KOPT-K1 (cell line): Measurements from ENCODE around the gene FSTL4.

Experiments used
- H3K27ac ChIP-seq: fragments of 200-600 bp; sonication (generic); 2 replicates; pipeline ENCODE4 v1.5.1; 2016; ENCODE audit warnings: antibody characterized with exemption, mild to moderate bottlenecking, low read depth, low read length; ENCODE audit not compliant: poor library complexity, severe bottlenecking
- H3K36me3 ChIP-seq: fragments of 200-600 bp; sonication (generic); 2 replicates; pipeline ENCODE4 v1.5.1; 2017; ENCODE audit warnings: antibody characterized with exemption, mild to moderate bottlenecking, low read length, moderate library complexity; ENCODE audit not compliant: insufficient read depth
- H3K9me3 ChIP-seq: fragments of 200-600 bp; sonication (generic); 2 replicates; pipeline ENCODE4 v1.5.1; 2017; ENCODE audit warnings: antibody characterized with exemption, low read length, mild to moderate bottlenecking; ENCODE audit not compliant: insufficient read depth, poor library complexity, severe bottlenecking

The FSTL4 gene

GRCh38 chr5:133251296-133252132, 360.8 kb downstream of the FSTL4 start:
- H3K9me3 ChIP-seq = no peaks in the 10 kb centered on the region
- H3K27ac ChIP-seq = peak overlapping the region; percentile 6
- no peaks in the 10 kb centered on the region for H3K36me3 ChIP-seq

GRCh38 chr5:133250527-133250926, 361.8 kb downstream of the FSTL4 start:
- Histone ChIP-seq H3K36me3 (no peaks in the 10 kb centered on the region), H3K27ac (no peak overlapping the region), H3K9me3 (no peaks in the 10 kb centered on the region)

DNA sequence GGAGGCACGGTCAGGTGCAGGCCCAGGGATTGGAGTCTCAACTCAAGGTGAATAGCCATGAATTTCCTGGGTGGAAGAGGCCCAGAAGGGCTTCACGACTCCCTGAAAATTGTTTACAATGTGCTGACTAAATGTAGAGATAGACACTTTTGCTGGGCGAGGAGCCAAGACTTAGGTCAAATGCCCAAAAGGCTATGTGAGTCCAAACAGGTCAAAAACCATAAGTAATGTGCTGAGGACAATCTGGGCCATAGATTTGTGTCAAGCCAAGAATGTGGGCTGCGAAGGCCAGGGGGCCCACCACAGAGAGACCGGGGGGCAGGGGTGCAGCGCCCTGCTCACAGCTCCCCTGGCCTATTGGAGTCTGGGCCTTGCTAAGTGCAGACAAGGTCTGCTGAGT, 362.7 kb downstream of the FSTL4 start:
- Histone ChIP-seq H3K36me3 (no peaks in the 10 kb centered on the region), H3K27ac (no peak overlapping the region), H3K9me3 (no peaks in the 10 kb centered on the region)

GRCh38 chr5:133247881-133248624, 364.3 kb downstream of the FSTL4 start:
- H3K27ac ChIP-seq = peak overlapping the region; percentile 18
- H3K9me3 ChIP-seq = no peaks in the 10 kb centered on the region
- no peaks in the 10 kb centered on the region for H3K36me3 ChIP-seq

DNA sequence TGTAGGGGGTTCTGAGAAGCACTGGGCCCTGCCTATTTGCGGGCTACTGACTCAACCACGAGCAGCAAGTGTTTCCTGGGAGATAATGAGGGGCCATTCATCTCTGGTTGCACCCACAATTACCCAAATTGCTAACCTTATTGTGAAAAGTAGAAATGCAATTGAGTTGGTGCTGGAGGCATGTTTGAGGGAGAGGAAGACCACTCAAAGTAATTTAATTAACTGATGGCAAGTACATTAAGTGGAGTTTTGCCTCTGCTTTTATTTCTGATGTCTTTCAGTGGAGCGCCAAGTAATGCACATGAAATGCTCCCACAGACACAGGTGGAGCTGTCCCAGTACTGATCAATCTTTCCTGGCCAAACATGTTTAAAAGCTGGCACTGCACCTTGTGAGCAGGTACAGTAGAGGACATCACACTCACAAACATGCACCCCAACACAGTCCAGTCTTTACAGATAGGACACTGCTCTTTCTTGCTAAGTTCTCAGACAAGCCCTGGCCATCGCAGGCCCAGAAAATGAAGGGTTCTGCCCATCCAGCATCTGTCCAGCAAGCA, 365.1 kb downstream of the FSTL4 start:
- H3K36me3 ChIP-seq = no peaks in the 10 kb centered on the region
- no peaks in the 10 kb centered on the region for H3K9me3 ChIP-seq
- peak overlapping the region; percentile 18 for H3K27ac ChIP-seq

GRCh38 chr5:133246376-133247150, 365.8 kb downstream of the FSTL4 start:
- Histone ChIP-seq H3K27ac (peak overlapping the region; percentile 18), H3K36me3 (no peaks in the 10 kb centered on the region), H3K9me3 (no peaks in the 10 kb centered on the region)

DNA sequence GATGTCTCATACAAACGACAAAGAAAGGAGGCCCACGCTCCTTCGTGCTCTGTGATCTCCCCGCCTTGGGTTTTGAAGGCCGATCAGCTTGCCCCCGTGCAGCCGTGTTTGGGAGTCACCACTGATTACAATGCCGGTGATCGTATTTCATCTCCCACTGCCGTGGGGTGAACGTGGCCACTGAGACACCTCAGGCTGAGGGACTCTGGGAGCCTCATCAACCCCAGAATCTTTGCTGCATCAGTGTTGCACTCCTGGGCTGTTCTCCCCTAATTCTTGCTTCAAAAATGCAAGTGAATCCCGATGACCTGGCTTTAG, 366.3 kb downstream of the FSTL4 start:
- Histone ChIP-seq H3K27ac (peak overlapping the region; percentile 16), H3K36me3 (no peaks in the 10 kb centered on the region), H3K9me3 (no peaks in the 10 kb centered on the region)

GRCh38 chr5:133245191-133246052, 366.9 kb downstream of the FSTL4 start:
- Histone ChIP-seq H3K36me3 (no peaks in the 10 kb centered on the region), H3K27ac (peak overlapping the region; percentile 60), H3K9me3 (no peaks in the 10 kb centered on the region)

DNA sequence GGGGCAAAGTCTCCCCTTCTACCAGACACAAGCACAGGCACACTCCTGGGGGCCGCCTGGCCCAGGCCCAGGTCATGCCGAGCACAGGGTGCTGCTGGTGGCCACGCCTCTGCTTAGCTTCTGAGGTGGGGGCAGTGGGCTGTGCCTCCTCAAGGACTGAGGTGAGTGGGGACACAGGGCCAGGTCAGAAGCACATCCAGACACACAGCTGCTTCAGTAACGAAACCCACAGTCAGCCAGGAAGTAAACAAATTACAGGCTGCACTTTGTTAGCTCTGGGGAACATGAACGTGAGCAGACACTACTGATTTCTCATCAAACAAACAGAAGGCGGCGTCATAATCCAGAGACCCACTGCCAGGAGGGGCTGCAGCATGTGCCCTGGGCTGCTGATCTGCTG, 368.1 kb downstream of the FSTL4 start:
- Histone ChIP-seq H3K27ac (peak overlapping the region; percentile 60), H3K9me3 (no peaks in the 10 kb centered on the region), H3K36me3 (no peaks in the 10 kb centered on the region)

DNA sequence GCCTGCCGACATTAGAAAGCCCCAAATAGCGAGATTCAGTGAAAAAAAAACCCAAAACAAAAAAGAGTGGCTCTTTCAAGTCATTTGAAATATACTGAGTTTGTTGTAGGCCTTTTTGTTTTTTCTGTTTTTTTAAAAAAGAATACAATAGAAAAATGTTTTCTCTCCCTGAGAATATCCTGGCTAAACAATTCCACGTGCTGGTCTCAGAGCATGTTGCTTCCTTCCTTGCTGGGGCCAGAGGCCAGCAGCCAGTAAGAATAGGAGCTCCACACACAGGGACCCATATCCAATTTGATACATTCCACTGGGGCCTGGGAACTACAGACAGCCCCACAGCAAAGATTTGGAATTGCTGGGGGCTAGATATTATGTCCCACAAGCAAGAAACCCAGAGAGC, 369.1 kb downstream of the FSTL4 start:
- H3K27ac ChIP-seq = no peak overlapping the region
- H3K9me3 ChIP-seq = no peaks in the 10 kb centered on the region
- H3K36me3 ChIP-seq = no peaks in the 10 kb centered on the region

GRCh38 chr5:133242221-133242835, 370.0 kb downstream of the FSTL4 start:
- H3K27ac ChIP-seq = no peak overlapping the region
- no peaks in the 10 kb centered on the region for H3K36me3 ChIP-seq
- H3K9me3 ChIP-seq = no peaks in the 10 kb centered on the region

GRCh38 chr5:133241179-133242092, 370.9 kb downstream of the FSTL4 start:
- H3K27ac ChIP-seq = no peak overlapping the region
- no peaks in the 10 kb centered on the region for H3K36me3 ChIP-seq
- no peaks in the 10 kb centered on the region for H3K9me3 ChIP-seq

GRCh38 chr5:133240425-133241091, 371.8 kb downstream of the FSTL4 start:
- Histone ChIP-seq H3K36me3 (no peaks in the 10 kb centered on the region), H3K9me3 (no peaks in the 10 kb centered on the region), H3K27ac (no peak overlapping the region)
